Measurements from ENCODE around the gene ATP2B2. TPM values are rescaled to one million over a fixed set of nuclear protein-coding genes. Genes with fewer than 3 reads are reported as not detected.

ATP2B2 gene
- total RNA-seq, 1 donor from 2014 or later = not detected

GRCh38 chr3:10330319-10330718, 175.1 kb downstream of the ATP2B2 start:
- TF ChIP-seq CTCF (IDR thresholded peaks at IDR 0.05; ENCODE audit: borderline replicate concordance) = no peak
- Histone ChIP-seq H3K27ac (replicated peaks) (no peak overlapping the region), H3K4me1 (no peaks in the 10 kb centered on the region), H3K27me3 (ENCODE audit: low read depth) (peaks cover 51% of the 10 kb centered on the region), H3K9me3 (replicated peaks) (no peaks in the 10 kb centered on the region), H3K36me3 (no peaks in the 10 kb centered on the region), H3K4me3 (no peak overlapping the region)
- intact Hi-C loops (cut with micrococcal nuclease) = no loop called here
- DNase-seq = no peak

GRCh38 chr3:10329495-10330015, 175.8 kb downstream of the ATP2B2 start:
- Histone ChIP-seq H3K4me3 (no peak overlapping the region), H3K4me1 (no peaks in the 10 kb centered on the region), H3K36me3 (no peaks in the 10 kb centered on the region), H3K27ac (replicated peaks) (no peak overlapping the region), H3K27me3 (ENCODE audit: low read depth) (peaks cover 51% of the 10 kb centered on the region), H3K9me3 (replicated peaks) (no peaks in the 10 kb centered on the region)
- DNase-seq = no peak
- intact Hi-C loops (cut with micrococcal nuclease) = no loop called here
- no peak for TF ChIP-seq CTCF (IDR thresholded peaks at IDR 0.05; ENCODE audit: borderline replicate concordance)

- no peak overlapping the region for H3K27ac ChIP-seq (replicated peaks)
- no peak for TF ChIP-seq CTCF (IDR thresholded peaks at IDR 0.05; ENCODE audit: borderline replicate concordance)
- H3K27me3 ChIP-seq (ENCODE audit: low read depth) = peaks cover 51% of the 10 kb centered on the region
- no peaks in the 10 kb centered on the region for H3K9me3 ChIP-seq (replicated peaks)
- no peaks in the 10 kb centered on the region for H3K4me1 ChIP-seq
- intact Hi-C loops (cut with micrococcal nuclease) = no loop called here
- H3K36me3 ChIP-seq = no peaks in the 10 kb centered on the region
- DNase-seq = no peak
- no peak overlapping the region for H3K4me3 ChIP-seq
These were observed 176.8 kb downstream of the ATP2B2 start for GRCh38 chr3:10328460-10329071.

GRCh38 chr3:10327592-10327991, 177.8 kb downstream of the ATP2B2 start:
- intact Hi-C loops (cut with micrococcal nuclease) = no loop called here

GRCh38 chr3:10322352-10322710, 183.1 kb downstream of the ATP2B2 start:
- peaks cover 35% of the 10 kb centered on the region for H3K4me1 ChIP-seq
- intact Hi-C loops (cut with micrococcal nuclease) = no loop called here
- DNase-seq = no peak
- peaks cover 16% of the 10 kb centered on the region for H3K36me3 ChIP-seq
- TF ChIP-seq CTCF (IDR thresholded peaks at IDR 0.05; ENCODE audit: borderline replicate concordance) = peak; percentile 28
- H3K4me3 ChIP-seq = no peak overlapping the region
- peaks cover 2% of the 10 kb centered on the region for H3K27me3 ChIP-seq (ENCODE audit: low read depth)
- H3K9me3 ChIP-seq (replicated peaks) = no peaks in the 10 kb centered on the region
- H3K27ac ChIP-seq (replicated peaks) = no peak overlapping the region

More at GRCh38 chr3:10327592-10327991, 177.8 kb downstream of the ATP2B2 start:
- no peak overlapping the region for H3K4me3 ChIP-seq
- H3K27me3 ChIP-seq (ENCODE audit: low read depth) = peaks cover 51% of the 10 kb centered on the region
- DNase-seq = no peak
- no peaks in the 10 kb centered on the region for H3K4me1 ChIP-seq
- no peaks in the 10 kb centered on the region for H3K9me3 ChIP-seq (replicated peaks)
- no peak overlapping the region for H3K27ac ChIP-seq (replicated peaks)
- TF ChIP-seq CTCF (IDR thresholded peaks at IDR 0.05; ENCODE audit: borderline replicate concordance) = no peak
- H3K36me3 ChIP-seq = no peaks in the 10 kb centered on the region
